ENCODE data around the gene CBLB. TPM values are rescaled to one million over a fixed set of nuclear protein-coding genes. Genes with fewer than 3 reads are reported as not detected.

CBLB gene
- total RNA-seq, 1 donor from 2014 or later, result 38.6 TPM

DNA sequence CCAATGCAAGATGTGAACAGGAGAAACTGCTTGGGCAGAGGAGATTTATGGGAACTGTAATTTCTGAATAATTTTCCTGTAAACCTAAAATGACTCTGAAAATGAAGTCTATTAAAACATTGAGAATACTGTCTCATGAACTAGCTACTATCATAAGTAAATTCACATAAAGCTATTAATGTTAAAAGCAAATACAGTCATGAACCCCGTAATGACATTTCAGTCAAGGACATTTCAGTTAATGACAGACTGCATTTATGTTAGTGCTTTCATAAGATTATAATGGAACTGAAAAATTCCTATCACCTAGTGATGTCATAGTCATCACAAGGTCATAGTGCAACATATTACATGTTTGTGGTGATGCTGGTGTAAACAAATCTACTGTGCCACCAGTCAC lies 17.2 kb downstream of the CBLB start:
- intact Hi-C loops (cut with DNase I), result no loop called here
- no peak for DNase-seq (ENCODE audit: low spot score)

DNA sequence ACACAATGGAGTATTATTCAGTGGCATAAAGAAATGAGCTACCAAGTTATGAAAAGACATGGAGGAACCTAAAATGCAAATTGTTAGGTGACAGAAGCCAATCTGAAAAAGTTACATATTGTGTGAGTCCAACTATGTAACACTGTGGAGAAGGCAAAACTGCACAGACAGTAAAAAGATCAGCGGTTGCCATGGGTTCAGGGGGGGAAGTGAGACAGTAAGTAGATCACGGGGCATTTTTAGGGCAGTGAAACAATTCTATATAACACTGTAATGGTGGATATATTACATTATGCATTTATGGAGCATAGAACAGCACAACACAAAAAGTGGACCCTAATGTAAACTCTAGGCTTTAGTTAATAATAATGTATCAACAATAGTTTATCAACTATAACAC lies 17.6 kb downstream of the CBLB start:
- DNase-seq (ENCODE audit: low spot score), result no peak
- intact Hi-C loops (cut with DNase I), result no loop called here

DNA sequence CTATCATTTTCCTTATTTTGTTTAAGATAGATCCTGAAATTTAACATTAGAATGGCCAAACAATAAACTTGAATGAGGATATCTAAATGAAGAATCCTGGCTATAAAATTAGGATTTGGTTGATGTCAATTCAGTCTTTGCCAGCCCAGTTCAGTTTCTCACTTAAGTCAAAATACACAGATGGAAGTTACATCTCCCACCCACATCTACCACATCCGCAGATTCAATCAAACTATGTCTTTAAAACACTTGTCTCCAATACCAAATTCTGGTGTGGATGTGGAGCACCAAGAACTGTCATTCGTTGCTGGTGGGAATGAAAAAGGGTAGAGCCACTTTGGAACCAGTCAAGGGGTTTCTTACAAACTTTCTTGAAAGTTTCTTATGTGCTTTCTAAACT lies 18.2 kb downstream of the CBLB start:
- DNase-seq (ENCODE audit: low spot score), result no peak
- intact Hi-C loops (cut with DNase I), result no loop called here

DNA sequence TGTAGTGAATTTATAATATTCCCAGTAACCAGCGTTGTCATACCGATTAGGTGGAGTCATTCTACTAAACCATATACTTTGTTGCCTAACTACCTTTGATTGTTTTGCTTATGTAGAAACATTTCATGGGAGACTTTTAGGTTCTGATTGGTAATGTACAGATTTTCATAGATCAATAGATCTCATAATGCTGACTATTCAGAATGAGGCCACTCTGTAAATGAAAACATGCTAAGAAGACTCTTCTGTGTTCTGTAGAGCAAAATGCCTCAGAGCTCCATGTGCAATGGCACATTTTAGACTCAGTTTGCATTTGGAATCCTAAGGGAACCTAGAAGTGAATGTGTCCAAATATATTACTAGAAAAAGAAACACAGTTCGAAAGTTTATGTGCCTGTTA lies 20.0 kb downstream of the CBLB start:
- DNase-seq (ENCODE audit: low spot score), result no peak
- intact Hi-C loops (cut with DNase I), result no loop called here

DNA sequence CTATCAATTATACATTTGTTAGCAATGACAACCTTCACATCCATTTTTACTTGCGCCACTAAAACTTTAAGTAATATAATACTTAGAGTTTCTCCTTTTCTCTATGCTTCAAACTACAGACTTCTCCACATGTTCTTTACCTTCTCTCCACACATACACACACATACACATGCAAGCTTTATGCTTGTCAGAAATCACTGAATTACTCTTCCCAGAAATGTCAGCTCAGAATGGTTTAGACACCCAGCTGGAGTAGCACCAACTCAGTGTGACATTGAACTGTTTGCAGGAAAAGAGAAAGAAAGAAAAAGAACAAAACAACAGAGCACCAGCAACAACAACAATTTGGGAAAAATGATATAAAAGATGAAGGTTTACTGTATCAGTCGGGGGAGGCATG lies 20.9 kb downstream of the CBLB start:
- DNase-seq (ENCODE audit: low spot score), result no peak

DNA sequence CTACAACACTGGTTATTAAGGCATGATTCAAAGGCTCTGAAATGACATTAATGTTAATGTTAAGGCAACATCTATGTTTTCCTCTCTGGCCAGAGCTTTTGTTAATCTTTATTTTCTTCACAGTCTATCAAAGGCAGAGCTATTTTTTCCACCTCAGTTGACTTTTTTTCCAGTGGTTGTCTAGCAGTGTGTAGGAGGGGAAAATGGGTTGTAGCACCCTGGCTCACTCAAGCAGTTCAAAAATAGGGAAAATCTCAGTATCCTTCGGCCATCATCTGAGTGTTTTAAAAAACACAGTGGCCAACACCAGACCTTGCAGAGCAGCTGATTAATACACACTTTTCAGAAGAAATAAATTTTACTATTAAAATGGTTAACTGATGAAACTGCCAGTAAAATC lies 21.4 kb downstream of the CBLB start:
- no peak for DNase-seq (ENCODE audit: low spot score)
- intact Hi-C loops (cut with DNase I), result no loop called here

More for the DNA sequence above, 20.9 kb downstream of the CBLB start:
- intact Hi-C loops (cut with DNase I), result no loop called here

DNA sequence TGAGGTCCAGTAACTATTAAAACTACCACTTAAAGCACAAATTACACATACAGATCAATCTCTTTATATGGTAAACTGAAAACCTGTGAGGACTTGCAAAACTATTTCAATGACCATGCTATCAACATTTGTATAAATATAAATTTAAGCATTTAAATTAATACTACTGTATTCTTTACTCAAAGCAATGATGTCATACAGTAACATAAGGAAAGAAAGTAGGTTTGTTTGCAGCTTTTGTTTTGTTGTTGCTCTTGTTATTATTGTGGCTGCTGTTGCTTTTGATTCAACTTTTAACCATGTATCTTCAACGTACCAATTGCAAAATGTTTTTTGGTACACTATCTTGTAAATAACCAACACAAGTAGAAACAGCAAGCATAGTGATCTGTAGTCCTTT lies 22.0 kb downstream of the CBLB start:
- no peak for DNase-seq (ENCODE audit: low spot score)
- intact Hi-C loops (cut with DNase I), result no loop called here

DNA sequence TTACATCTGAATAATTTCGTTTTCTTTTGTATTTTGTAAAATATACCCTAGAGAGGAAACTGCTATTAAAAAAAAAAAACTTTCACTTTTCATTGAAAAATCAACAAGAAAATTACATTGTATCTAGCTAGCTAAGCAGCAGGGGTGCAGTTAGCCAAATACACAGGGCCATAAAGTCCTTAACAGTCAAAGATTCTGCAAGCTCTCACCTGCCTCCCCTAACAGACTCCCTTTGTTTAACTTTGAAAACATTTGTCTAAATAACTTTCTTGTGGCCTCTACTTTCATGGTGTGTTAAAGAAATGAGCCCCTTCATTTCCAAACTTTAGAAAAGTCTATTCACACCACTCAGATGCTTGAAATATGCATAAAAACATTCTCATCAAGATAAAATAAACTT lies 23.3 kb downstream of the CBLB start:
- intact Hi-C loops (cut with DNase I), result no loop called here
- no peak for DNase-seq (ENCODE audit: low spot score)

DNA sequence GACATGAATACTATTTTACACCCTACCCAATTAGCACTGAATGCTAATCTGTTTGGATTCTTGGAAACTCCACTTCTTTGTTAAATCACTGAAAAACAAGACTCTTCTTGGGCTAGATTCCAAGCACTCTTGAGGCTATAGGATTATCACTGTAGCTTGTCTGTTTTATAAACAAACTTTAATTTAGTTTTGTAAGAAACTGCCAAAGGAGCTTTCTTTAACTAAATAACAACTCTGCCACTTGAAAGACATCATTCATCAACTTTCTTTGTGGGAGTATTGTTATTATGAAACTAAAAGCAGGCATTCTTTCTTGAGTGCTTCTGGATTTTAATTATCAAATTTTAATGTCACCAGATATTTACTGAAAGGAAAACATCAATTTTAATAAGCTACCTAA lies 24.1 kb downstream of the CBLB start:
- DNase-seq (ENCODE audit: low spot score), result no peak
- intact Hi-C loops (cut with DNase I), result no loop called here

DNA sequence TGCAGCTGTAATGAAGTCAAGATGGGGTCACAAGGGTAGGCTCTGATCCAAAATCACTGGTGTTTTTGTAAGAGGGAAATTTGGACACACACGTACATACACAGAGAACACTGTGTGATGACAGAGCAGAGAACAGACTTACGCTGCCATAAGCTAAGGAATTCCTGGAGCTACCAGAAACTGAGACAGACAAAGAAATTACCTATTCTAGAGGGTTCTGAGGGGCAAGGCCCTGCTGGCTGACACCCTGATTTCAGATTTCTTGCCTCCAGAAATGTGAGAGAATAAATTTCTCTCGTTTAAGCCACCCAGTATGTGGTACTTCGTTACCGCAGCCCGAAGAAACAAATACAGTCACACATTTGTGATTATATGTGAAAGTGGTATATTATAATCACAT lies 24.8 kb downstream of the CBLB start:
- intact Hi-C loops (cut with DNase I), result no loop called here
- DNase-seq (ENCODE audit: low spot score), result no peak

DNA sequence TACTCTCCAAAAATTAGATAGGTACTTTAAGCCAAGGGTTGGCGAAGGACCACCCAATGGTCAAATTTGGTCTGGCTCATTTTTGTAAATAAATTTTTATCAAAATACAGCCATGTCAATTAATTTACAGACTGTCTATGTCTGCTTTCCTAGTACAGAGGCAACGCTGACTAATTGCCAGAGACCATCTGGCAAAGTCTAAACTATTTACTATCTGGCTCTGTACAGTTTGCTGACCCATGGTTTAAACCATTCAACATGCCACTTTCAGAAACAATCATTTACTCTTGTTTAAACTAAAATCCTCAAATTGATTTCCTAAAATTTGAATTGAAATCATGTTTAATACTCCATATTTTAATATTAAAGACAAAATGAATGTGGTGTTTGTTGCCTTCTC lies 25.9 kb downstream of the CBLB start:
- DNase-seq (ENCODE audit: low spot score), result no peak
- intact Hi-C loops (cut with DNase I), result no loop called here

DNA sequence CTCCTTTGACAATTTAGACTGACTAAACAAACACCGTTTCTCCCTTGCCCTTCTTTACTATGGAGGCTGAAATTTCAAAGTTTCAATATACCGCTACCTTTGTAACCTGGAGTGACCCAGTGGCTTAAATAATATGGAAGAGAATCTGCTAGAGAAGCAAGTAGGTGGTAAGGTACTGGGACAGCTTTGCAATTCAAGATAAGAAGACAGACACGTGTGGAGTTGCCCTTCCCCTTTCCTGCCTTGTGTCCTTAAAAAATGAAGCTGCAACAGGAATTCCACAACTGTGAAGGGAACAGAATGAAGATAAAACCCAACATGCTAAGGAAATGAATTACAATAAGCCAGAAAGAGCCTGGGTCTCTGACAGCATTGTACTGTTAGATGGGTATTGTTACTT lies 26.4 kb downstream of the CBLB start:
- DNase-seq (ENCODE audit: low spot score), result no peak
- intact Hi-C loops (cut with DNase I), result no loop called here

DNA sequence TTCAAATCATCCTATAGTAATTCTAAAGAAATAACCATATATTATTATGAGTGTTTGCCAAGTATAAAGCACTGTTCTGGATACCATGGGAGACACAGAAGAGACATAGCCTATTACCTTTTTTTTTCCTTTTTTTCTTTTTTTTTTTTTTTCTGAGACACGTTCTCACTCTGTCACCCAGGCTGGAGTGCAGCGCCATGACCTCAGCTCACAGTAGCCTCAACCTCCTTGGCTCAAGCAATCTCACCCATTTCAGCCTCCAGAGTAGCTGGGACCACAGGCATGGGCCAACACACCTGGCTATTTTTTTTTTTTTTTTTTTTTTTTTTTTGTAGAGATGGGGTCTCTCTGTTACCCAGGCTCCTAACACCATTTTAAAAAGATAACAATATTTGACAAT lies 30.9 kb downstream of the CBLB start:
- no peak for DNase-seq (ENCODE audit: low spot score)

DNA sequence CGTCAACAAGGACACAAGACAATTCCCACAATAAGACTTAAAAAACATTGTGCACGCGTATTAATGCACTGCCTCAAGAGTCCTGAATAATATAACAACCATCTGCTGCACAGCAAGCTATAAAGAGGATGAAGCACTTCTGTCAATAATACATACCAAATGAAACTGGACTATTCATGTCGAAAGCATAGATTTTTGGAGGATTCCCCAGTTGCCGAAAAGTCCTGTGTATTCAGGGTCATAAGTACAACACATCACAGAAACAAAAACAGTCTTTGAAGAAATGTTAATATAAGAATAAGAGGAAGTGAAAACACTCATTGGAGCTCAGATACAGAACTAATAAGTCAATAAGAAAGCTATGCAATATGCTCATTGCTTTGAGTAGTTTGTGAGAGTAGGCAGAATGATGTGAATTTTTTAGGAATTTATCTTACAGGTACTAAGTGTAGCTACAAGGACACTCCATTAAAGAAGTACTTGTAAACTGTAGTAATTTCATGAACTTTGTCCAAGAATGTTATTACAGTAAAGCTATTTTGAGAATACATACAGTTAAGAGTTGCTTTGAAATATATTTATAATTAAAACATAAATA lies 31.6 kb downstream of the CBLB start:
- no peak for DNase-seq (ENCODE audit: low spot score)
- intact Hi-C loops (cut with DNase I), result no loop called here

More for the DNA sequence above, 30.9 kb downstream of the CBLB start:
- intact Hi-C loops (cut with DNase I), result no loop called here

DNA sequence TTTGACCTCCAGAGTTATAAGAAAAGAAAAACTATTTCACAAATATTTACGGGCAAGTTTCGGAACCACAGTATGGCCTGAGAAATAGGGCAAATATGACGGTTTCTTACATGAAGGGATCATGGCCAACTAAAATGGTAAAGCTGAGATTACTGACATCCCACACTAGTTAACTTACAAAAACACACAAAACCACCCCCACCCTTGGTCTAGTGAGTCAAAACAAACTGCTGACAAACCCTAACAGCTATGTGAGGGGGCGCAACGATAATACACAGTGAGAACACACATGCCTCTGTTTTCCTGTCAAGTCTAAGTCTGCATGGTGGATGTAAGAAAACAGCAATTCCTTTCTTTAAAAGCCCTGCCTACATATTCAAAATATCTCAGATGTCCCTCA lies 32.3 kb downstream of the CBLB start:
- intact Hi-C loops (cut with DNase I), result no loop called here
- DNase-seq (ENCODE audit: low spot score), result no peak

DNA sequence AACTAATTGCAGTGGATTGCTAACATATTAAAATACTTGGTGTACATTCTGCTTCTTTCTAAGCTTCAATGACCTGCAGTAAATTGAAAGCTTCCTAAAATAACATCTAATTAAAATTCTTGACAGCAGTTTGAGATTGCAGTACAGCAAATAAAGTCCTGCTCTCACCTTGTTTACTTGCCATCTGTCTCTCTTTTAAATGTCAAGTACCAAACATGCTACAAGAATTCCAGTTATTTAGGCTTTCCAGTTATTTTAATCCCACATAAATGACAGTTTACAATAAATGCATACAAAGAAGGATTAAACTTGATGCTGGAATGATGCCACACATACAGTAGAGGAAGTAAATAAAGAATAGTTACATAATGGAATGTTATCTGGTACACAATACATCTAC lies 33.2 kb downstream of the CBLB start:
- DNase-seq (ENCODE audit: low spot score), result no peak
- intact Hi-C loops (cut with DNase I), result no loop called here

DNA sequence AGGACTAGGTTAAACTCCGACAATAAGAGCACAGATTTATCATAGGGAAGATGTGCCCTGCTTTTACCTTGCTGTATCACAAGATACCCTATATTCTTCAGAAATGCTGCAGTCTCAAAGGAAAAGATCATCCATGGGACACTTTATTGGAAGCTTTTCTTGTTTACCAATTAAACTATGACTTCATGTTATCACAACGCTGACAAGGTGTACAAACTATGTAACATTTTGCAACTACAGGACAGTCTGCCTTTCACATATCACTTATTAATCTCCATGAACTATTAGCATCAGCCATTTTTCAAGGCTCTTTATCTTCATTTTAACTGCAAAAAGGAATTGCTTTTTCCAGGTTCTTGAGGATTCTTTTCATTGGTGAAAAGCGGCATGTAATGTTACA lies 34.0 kb downstream of the CBLB start:
- intact Hi-C loops (cut with DNase I), result no loop called here
- no peak for DNase-seq (ENCODE audit: low spot score)

DNA sequence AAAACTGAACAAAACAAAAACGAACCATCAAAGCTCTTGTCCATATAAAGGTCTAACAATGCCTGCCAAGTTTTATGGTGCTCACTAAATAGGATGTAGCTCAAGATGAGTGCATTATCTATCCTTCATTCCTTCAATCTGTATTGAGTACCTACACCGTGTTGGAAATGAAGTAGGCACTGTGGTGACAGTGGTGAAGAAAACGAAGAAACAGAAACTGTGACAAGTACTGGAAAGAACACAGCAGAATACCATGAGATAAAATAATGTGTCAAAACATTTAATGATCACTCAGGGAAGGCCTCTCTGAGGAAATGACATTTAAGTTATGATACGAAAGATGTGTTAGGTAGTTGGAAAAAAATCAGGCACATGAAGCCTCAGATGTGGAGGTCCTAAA lies 36.2 kb downstream of the CBLB start:
- DNase-seq (ENCODE audit: low spot score), result no peak
- intact Hi-C loops (cut with DNase I), result no loop called here

DNA sequence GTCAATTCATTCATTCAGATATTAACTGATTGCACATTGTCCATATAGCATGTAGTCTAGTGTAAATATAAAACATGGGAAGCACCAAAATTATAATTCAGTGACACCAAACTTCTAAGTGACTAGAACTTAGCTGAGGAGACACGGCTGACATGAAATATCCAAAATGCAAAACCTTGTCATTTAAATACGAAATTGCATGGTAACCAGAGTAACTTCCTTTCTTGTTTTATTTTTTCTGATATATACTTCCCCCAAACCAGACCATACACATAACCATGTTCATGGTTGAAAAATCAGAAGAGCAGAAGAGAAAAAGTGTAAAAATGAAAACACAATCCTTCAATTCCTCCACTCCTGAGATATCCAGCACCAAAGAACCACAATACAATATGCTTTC lies 38.0 kb downstream of the CBLB start:
- no peak for DNase-seq (ENCODE audit: low spot score)
- intact Hi-C loops (cut with DNase I), result no loop called here

DNA sequence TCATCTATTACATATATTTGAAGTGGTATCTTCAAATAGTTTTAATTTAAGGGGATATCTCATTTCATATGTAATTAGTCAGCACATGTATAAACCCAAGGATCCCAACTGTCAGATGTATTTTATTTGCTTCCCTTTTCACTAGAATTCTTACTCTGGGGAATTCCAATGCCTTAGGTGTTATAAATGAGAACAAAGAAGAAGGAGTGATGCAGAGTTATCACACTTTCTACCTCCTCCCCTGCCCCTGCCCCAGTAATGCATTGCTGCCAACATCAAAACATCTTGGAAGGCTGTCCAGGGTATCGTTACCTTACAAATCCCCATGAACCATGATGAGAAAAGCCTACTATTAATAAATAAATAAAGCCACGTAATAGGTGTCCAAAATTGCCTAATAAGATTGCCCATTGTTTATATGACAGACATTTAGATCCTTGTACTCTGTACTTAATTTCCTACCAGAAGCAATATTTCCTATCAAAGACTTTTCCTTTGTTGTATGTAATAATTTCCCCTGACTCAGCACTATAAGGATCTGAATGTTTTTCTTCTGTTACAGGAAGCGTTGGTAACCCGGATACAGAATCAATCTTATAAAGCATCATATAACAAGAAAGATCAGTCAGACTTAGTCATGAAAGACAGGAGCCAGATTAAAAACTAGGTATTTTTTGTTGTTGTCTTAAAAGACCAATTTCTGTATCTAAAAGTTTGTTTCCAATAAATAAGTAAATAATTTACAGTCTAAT lies 38.8 kb downstream of the CBLB start:
- no peak for DNase-seq (ENCODE audit: low spot score)
- intact Hi-C loops (cut with DNase I), result loop anchor here (5.0 kb wide), 3 partner anchors 37 to 77 kb away; partner anchors contain the start of gene CBLB

DNA sequence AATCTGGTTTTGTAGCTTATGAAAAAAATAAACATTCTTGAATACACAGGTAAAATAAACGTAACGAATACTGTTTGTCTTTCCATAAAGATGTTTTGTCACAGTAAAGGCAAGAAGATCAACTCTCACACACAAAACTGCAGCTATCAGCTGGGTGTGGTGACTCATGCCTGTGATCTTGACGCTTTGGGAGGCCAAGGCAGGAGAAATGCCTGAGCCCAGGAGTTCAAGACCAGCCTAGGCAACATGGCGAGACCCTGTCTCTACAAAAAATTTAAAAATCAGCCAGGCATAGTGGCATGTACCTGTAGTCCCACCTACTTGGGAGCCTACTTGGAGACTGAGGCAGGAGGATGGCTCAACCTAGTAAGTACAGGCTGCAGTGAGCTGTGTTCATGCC lies 39.6 kb downstream of the CBLB start:
- intact Hi-C loops (cut with DNase I), result loop anchor here (5.0 kb wide), 3 partner anchors 37 to 78 kb away; partner anchors contain the start of gene CBLB
- DNase-seq (ENCODE audit: low spot score), result no peak

DNA sequence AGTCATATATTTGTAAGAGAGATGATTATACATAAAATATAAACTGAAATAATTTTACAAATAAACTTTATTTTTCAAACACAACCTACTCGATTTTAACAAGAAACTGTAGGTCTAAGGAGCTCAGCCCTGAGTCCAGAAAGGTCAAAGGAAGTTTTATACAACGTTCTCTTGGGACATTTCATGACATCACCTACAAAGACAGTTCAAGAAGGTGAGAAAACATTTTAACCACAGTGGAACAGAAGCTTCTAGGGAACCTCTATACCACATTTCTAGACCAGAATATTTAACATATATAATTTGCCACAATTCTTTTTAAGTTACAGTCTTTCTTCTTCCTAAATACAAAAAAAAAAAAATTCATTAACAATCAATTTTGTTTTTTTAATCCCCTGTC lies 40.1 kb downstream of the CBLB start:
- intact Hi-C loops (cut with DNase I), result loop anchor here (5.0 kb wide), 3 partner anchors 36 to 79 kb away; partner anchors contain the start of gene CBLB
- DNase-seq (ENCODE audit: low spot score), result no peak
